ENCODE results near the gene SLC2A9.
"Not testable (repeated sequence)": the region's sequence is repeated elsewhere in the genome, so short reads cannot be mapped to it uniquely, and the experiment has no call there.

Gene SLC2A9

DNA sequence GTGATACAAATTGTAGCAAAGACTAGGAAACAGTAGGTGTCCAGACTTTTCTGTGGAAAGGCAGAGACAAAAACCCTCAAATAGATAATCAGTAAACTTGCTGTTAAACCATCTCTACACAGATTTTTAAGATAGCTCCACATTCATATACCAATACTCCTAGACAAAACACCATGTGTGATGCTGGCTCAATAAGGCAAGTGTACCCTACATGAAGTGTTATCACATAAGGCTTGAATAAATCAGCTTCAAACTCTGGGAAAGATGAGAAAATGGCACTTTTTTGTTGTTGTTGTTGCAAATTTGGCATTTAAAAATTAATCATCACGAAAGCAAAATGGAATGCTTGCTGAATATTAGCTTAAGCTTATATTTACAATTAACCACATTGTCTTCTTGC, 194.7 kb downstream of the SLC2A9 start:
- no peak for DNase-seq (ENCODE audit: low read depth, low spot score)

DNA sequence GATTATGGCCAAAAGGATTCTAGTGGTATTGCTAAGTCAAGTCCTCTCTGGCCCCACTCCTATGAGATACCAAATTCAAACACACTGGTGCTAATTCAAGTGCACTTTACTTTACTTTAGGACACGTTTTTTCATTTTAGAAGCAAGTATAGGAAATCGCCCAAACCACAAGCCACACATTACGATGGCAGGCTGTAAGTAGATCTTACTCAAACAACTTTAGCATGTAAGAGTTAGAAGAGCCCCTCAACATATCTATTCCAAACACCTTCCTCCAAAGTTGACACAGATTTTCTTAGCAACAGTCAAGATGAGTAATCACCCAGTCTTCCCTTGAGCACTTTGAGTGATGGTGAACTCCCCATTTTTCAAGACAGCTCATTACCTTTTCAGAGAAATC, 196.2 kb downstream of the SLC2A9 start:
- no peak for DNase-seq (ENCODE audit: low read depth, low spot score)

DNA sequence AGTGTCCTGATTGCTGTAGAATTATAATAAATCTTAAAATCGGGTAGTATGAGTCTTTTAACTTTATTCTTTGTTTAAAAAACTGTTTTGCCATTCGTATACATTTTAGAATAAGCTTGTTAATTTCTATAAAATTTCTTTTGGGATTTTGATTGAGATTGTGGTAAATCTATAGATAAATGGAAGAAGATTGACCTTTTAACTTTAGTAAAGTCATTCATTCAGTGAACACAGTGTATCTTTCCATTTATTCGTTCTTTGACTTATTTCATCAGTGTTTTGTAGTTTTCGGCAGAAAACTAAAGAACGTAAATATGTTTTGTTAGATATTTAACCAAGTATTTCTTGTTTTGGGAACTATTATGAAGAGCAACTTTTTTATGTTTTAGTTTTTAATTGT, 201.0 kb downstream of the SLC2A9 start:
- DNase-seq (ENCODE audit: low read depth, low spot score), result no peak

DNA sequence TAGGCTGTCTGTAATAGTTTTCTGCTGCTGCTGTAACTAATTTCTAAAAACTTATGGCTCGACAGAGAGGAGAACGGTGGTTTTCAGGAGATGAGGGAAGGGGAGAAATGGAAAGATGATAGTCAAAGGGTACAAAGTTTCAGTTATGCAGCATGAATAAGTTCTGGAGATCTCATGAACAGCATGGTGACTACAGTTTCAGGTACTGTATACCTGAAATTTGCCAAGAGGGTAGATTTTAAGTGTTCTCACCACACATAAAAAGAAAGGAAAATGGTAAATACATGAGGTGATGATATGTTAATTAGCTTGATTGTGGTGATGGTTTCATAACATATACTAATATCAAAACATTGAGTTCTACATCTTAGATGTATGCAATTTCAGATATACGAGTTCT, 205.0 kb downstream of the SLC2A9 start:
- no peak for DNase-seq (ENCODE audit: low read depth, low spot score)

DNA sequence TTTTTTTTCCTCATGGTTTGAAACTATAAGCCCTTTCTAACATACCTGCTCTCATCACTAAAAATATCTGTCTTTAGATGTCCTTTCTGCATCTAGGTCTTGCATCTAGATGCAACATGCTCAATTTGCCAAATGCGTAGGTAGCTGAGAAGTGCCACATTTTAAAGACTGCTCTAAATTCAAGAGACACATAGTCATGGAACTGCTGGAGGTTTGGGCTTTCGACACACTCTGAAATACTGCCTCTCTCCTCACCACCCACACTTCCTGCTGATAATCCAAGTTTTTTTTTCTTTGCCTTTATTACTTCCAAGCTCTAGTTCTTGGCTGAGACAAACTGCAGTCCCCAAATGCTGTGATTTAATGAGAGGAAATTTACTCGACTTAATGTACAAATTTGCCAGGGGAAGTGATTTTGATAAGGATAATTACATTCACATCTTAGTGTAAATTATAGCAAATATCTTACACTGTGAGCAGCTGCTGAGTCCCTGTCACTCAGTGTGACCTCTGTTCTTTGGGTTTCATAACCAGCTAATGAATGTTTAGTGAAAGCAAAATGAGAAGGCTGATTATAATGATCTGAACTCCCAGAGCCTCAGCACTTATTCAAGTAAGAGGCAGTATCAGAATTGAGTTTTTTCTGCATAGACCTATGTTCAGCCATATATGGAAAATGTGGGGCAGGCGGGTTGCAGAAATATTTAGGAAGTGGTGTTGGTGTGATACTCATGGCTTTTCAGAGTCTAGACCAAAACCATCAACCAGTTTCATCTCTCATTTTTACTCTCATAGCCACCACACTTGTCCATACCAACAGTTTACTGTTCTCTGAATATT, 208.6 kb downstream of the SLC2A9 start:
- no peak for DNase-seq (ENCODE audit: low read depth, low spot score)

DNA sequence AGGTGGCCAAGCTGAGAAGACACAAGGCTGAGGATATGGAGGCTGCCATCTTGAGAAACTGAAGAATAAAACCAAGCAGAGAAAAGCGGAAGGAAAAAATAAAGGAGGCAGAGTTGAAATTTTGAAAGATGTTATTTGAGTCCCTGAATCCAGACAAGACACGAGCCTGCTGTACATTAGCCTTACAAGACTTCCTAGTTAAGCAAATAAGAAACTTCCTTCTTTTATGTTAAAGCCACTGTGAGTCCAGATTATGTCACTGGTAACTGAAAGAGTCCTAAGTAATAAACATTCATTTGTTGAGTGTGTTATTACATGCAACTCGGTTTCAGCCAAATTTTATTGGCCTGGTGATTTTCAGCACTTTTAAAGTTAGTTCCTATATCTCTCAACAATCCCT, 209.5 kb downstream of the SLC2A9 start:
- no peak for DNase-seq (ENCODE audit: low read depth, low spot score)

DNA sequence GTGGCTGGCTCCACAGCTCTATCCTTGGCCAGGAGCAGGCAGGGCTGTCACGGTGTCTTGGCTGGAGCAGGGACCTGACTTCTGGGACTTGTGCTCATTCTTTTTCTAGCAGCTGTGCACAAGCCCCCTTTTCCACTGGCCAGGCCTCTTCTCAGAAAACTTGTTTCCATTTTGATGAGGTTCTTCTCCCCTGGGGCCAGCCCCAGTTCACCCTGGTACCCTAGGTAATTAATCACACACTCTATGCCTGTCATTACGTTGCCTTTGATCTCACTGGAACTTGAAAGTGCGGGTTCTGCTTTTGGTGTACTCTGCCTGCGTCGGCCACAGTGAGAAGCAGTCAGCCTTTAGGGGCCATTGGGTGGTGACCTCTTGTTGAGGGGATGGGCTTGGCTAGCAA, 213.2 kb downstream of the SLC2A9 start:
- no peak for DNase-seq (ENCODE audit: low read depth, low spot score)

DNA sequence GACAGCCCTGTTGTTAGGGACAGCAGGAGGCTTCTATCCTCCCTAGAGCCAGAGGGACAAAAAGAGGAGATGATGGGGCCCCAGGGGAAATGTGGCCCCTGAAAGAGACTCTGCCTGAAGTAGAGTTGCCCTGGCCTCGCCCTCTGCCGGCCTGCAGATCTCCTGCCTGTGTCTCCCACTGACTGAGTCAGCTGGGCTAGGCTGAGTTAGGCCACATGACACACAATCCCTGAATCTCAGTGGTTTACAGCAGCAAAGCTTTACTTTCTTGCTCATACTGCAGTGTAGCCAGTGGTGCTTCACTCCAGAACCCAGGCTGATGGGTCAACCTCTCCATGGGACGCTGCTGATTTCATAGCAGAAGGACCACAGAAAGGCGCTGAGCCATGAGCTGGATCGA, 216.4 kb downstream of the SLC2A9 start:
- no peak for DNase-seq (ENCODE audit: low read depth, low spot score)

DNA sequence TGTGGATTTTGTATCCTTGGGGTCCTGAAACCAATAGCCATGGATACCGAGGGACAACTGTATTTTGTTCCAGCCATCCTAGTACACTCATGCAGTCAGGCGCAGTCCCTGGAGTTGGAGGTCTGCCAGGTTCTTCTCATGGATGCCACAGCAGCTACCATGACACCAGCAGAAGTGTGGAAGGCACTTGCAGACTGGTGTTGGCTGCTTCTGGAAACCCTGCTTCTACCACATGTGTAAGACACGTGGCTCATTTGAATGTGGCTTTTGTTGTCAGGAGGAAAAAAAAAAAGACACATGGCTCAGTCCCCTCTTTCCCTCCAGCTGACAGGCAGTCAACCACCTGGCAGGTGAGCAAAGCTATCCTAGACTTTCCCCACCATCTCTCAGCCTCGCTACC, 220.4 kb downstream of the SLC2A9 start:
- DNase-seq (ENCODE audit: low read depth, low spot score), result no peak

DNA sequence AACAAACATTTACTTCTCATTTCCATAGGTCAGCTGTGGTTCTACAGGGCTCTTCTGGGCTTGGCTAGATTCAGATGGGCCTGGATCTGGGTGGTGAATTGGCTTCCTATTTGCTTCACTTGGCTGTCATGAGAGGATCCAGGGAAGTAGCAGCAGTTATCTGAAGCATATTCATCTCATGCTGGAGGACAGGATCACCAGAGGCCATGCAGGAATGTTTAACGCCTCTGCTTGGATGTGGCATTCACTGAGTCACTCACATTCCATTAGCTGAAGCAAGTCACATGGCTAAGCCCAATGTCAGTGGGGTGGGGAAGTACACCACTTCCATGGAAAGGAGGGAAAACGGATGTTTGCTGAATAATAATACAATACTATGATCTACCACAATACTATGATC, 224.7 kb downstream of the SLC2A9 start:
- not testable (repeated sequence) for DNase-seq (ENCODE audit: low read depth, low spot score)

DNA sequence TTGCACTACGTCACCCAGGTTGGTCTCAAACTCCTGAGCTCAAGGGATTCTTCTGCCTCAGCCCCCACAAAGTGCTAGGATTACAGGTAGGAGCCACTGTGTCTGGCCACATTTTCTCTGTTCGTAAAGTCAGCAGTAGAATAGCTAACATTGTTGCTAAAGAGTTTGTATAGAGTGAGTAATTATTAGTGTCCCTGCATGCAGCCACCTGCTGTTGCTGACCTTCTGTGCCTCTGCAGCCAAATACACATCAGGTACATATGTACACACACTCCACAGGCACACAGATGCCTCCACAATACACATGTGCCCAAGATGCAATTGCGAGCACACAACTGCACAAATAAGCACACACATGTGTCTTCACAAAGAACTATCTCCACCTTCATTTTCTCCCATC, 228.9 kb downstream of the SLC2A9 start:
- no peak for DNase-seq (ENCODE audit: low read depth, low spot score)

DNA sequence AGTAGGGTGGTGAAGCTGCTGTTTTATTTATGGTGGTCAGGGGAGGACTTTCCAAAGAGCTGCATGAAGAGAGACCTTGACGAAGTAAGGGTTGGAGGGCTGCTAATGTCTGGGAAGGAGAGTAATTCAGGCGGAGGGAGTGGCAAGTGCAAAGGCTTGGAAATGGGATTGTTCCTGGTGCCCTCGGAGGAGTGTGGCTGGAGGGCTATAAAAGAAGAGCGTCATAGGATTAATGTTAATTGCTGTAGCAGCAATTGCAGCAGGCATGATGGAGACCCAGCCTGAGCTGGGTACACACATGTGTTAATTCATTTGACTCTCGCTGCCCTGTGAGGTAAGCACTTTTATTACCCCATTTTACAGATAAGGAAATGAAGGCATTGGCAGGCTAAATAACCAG, 235.4 kb downstream of the SLC2A9 start:
- DNase-seq (ENCODE audit: low read depth, low spot score), result not testable (repeated sequence)

DNA sequence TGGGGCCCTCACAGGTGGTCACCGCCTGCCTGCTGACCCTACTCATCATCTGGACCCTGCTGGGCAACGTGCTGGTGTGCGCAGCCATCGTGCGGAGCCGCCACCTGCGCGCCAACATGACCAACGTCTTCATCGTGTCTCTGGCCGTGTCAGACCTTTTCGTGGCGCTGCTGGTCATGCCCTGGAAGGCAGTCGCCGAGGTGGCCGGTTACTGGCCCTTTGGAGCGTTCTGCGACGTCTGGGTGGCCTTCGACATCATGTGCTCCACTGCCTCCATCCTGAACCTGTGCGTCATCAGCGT, 239.2 kb downstream of the SLC2A9 start:
- no peak for DNase-seq (ENCODE audit: low read depth, low spot score)

DNA sequence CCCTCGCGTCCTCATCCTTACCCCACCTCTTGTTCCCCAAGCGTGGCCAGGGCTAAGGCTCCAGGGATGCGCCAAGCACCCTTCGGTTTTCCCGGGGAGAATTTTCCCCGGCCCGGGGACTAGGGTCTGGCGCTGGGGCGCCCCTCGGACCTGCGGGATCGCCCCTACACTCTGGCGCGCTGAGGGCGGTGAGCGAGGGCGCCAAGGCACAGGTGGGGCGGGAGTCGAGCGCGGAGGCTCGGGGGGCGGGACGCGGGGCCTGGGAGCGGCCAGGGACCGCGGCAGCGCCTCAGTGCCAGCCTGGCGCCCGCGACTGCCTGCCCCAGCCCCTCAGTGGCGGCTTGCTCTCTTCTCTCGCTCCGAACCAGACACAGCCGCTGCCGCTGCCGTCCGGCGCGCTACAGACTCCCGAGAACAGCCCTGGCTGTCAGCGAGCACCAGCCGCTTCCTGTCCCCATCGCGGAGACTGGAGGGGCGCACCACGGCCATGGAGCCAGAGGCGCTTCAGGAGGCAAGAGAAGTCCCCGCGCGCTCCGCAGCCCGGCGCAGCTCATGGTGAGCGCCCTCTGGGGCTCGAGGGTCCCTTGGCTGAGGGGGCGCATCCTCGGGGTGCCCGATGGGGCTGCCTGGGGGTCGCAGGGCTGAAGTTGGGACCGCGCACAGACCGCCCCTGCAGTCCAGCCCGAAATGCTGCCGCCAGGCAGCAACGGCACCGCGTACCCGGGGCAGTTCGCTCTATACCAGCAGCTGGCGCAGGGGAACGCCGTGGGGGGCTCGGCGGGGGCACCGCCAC, 239.8 kb downstream of the SLC2A9 start, which contains the start of gene DRD5:
TSS of gene DRD5 (plus strand) at position 292 of the 793 bp plus-strand sequence. CDS start at position 688, 396 bp downstream.
- peak; percentile 17 for DNase-seq (ENCODE audit: low read depth, low spot score)

All from iPS DF 19.7 (cell line).